DOHH2 (cell line): ENCODE results near the gene ZSCAN10.

Experiments used
- H3F3A ChIP-seq: fragments of 200-600 bp; sonication (generic), shearing (Covaris generic); 2 replicates; pipeline ENCODE4 v1.6.0; 2016; ENCODE audit warnings: antibody characterized with exemption, mild to moderate bottlenecking; ENCODE audit not compliant: control insufficient read depth, insufficient read depth
- H3K27ac ChIP-seq: fragments of 200-600 bp; sonication (generic); 2 replicates; pipeline ENCODE4 v1.5.1; 2014; ENCODE audit warnings: low read depth, mild to moderate bottlenecking, low read length, moderate library complexity
- H3K27me3 ChIP-seq: fragments of 200-600 bp; sonication (generic); 2 replicates; pipeline ENCODE4 v1.6.1; 2014; ENCODE audit warnings: mild to moderate bottlenecking, low read length, mixed read lengths; ENCODE audit not compliant: control insufficient read depth
- H3K36me3 ChIP-seq: fragments of 200-600 bp; sonication (generic); 2 replicates; pipeline ENCODE4 v1.6.1; 2014; ENCODE audit warnings: mild to moderate bottlenecking, low read length, moderate library complexity, mixed read lengths; ENCODE audit not compliant: control insufficient read depth
- H3K4me1 ChIP-seq: fragments of 200-600 bp; sonication (generic); 2 replicates; pipeline ENCODE4 v1.6.1; 2014; ENCODE audit warnings: mild to moderate bottlenecking, low read length, mixed read lengths; ENCODE audit not compliant: control insufficient read depth
- H3K4me2 ChIP-seq: fragments of 200-600 bp; sonication (generic); 2 replicates; pipeline ENCODE4 v1.6.0; 2014; ENCODE audit warnings: mild to moderate bottlenecking, low read length, moderate library complexity
- H3K4me3 ChIP-seq: fragments of 200-600 bp; sonication (generic); 2 replicates; pipeline ENCODE4 v1.5.1; 2014; ENCODE audit warnings: mild to moderate bottlenecking, low read length, mixed read lengths
- H3K79me2 ChIP-seq: fragments of 200-600 bp; sonication (generic); 2 replicates; pipeline ENCODE4 v1.6.1; 2014; ENCODE audit warnings: mild to moderate bottlenecking, low read length, mixed read lengths; ENCODE audit not compliant: control insufficient read depth
- H3K9me2 ChIP-seq: fragments of 200-600 bp; sonication (generic); replicated peaks from 2 replicates; pipeline ENCODE4 v1.6.1; 2014; ENCODE audit warnings: mild to moderate bottlenecking, low read length, mixed read lengths; ENCODE audit not compliant: control insufficient read depth
- H3K9me3 ChIP-seq: fragments of 200-600 bp; sonication (generic); 2 replicates; pipeline ENCODE4 v1.6.1; 2014; ENCODE audit warnings: antibody characterized with exemption, low read length, mixed read lengths; ENCODE audit not compliant: control insufficient read depth, insufficient read depth
- H4K20me1 ChIP-seq: fragments of 200-600 bp; sonication (generic); 2 replicates; pipeline ENCODE4 v1.6.0; 2014; ENCODE audit warnings: low read depth, mild to moderate bottlenecking, antibody characterized with exemption, low read length, moderate library complexity; ENCODE audit not compliant: control insufficient read depth, insufficient read depth
- EZH2phosphoT487 ChIP-seq: fragments of 200-600 bp; sonication (generic); IDR thresholded peaks from 2 replicates; pipeline ENCODE4 v1.6.1; 2017; ENCODE audit warnings: borderline replicate concordance, mild to moderate bottlenecking, antibody characterized with exemption, low read length, moderate library complexity, mixed read lengths
- TF ChIP-seq, protein P1 (sequence below): fragments of 200-600 bp; sonication (generic); IDR thresholded peaks from one replicate; pipeline ENCODE4 v1.5.1; 2014; ENCODE audit warnings: antibody characterized with exemption, mild to moderate bottlenecking, low read depth, low read length; ENCODE audit not compliant: poor library complexity, severe bottlenecking

ZSCAN10 gene

DNA sequence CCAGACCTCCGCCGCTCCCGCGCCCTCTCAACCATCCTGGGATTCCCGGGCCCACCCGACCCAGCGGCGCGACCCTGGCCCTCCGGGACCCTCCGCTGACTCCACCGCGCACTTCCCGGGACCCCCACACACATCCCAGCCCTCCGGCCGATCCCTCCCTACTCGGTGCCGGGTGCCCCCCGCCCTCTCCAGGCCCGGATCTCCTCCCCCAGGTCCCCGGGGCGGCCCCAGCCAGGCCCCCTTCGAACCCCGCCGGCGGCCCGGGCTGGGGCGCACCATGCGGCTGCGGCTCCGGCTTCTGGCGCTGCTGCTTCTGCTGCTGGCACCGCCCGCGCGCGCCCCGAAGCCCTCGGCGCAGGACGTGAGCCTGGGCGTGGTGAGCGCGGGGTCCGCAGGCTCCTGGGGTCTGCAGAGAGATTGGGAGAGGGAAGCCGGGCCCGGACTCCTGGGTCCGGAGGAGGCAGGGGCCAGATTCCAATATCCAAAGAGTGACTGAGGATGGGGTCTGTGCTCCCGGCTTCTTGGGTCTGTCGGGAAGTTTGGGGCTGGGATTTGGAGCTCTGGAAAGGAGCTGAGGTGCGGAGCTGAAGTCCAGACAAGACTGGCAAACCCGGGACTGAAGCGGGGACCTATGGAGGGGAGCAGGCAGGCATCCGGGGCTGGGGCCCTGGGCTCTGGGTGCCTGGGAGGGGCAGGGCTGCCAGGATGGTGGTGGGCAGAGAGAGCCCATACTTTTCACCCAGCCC, 52.3 kb downstream of the ZSCAN10 start:
- no peaks in the 10 kb centered on the region for H3K79me2 ChIP-seq
- no peaks in the 10 kb centered on the region for H4K20me1 ChIP-seq
- H3K4me2 ChIP-seq, result peak overlapping the region; percentile 100
- peaks cover 12% of the 10 kb centered on the region; the same call in 1 of the 2 replicates for H3F3A ChIP-seq
- no peaks in the 10 kb centered on the region for H3K9me3 ChIP-seq
- H3K27me3 ChIP-seq, result peaks cover 22% of the 10 kb centered on the region
- no peaks in the 10 kb centered on the region for H3K36me3 ChIP-seq
- peak; percentile 80; the same call in 1 of the 2 replicates for TF ChIP-seq EZH2phosphoT487
- TF ChIP-seq, protein P1, sequence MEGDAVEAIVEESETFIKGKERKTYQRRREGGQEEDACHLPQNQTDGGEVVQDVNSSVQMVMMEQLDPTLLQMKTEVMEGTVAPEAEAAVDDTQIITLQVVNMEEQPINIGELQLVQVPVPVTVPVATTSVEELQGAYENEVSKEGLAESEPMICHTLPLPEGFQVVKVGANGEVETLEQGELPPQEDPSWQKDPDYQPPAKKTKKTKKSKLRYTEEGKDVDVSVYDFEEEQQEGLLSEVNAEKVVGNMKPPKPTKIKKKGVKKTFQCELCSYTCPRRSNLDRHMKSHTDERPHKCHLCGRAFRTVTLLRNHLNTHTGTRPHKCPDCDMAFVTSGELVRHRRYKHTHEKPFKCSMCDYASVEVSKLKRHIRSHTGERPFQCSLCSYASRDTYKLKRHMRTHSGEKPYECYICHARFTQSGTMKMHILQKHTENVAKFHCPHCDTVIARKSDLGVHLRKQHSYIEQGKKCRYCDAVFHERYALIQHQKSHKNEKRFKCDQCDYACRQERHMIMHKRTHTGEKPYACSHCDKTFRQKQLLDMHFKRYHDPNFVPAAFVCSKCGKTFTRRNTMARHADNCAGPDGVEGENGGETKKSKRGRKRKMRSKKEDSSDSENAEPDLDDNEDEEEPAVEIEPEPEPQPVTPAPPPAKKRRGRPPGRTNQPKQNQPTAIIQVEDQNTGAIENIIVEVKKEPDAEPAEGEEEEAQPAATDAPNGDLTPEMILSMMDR, result no peak
- H3K4me3 ChIP-seq, result peak overlapping the region; percentile 90
- no peaks in the 10 kb centered on the region for H3K9me2 ChIP-seq
- H3K4me1 ChIP-seq, result peaks cover 41% of the 10 kb centered on the region
- no peak overlapping the region for H3K27ac ChIP-seq

DNA sequence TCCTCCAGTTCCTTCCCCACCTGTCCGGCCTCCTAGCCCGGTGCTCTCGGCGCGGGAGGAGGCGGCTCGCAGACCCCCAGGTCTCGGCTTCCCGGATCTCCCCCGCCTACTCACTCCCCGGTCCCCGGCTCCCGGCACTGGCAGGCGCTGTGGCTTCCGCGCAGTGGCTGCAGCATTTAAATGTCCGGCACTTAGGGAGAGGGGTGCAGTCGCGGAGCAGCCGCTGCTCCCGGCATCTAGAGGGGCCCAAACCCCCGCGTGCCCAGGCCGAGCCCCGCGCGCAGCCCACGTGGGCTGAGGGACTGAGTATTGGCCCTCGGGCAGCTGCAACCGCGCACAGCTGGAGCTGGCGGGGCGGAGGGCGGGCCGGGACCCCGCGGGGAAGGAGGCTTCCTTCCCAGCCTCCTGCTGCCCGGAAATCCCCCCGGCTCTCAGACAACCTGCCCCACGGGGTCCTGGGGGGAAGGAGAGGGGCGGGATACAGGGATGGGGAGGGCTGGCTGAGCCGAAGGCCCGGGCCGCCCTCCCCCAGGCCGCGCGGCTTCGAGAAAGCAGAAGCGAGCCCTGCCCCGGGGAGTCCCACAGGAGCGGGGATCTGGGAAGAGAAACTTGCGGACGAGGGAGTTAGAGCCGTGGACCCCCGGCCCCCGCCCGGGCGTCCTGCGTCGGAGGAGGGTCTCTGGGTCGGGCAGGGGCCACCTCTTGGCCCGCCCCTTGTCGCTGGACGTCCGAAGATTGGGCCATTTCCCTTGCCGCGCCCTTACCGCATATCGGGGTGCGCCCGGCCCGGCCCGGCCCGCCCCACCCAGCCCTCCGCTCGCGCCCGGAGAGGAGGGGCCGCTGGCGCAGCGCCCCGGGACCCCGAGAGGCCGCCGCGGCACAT, 53.1 kb downstream of the ZSCAN10 start, which contains the start of gene MMP25:
Gene MMP25 (plus strand): TSS at position 804 of the 883 bp plus-strand sequence. CDS start 357 bp downstream, outside the sequence.
- no peaks in the 10 kb centered on the region for H3K9me2 ChIP-seq
- H3K4me2 ChIP-seq, result peak within 1 kb of the TSS; percentile 100
- no peaks in the 10 kb centered on the region for H3K9me3 ChIP-seq
- peaks cover 22% of the 10 kb centered on the region for H3K27me3 ChIP-seq
- 0 out of 2 replicates have a peak within 1 kb of the TSS, but pooled peaks have one; percentile 28 for H3K27ac ChIP-seq
- peaks cover 34% of the 10 kb centered on the region for H3K4me1 ChIP-seq
- H4K20me1 ChIP-seq, result no peaks in the 10 kb centered on the region
- no peaks in the 10 kb centered on the region for H3K36me3 ChIP-seq
- no peaks in the 10 kb centered on the region for H3K79me2 ChIP-seq
- peak within 1 kb of the TSS; percentile 90 for H3K4me3 ChIP-seq
- TF ChIP-seq, protein P1, result no peak
- TF ChIP-seq EZH2phosphoT487, result no peak
- peaks cover 12% of the 10 kb centered on the region; the same call in 1 of the 2 replicates for H3F3A ChIP-seq

DNA sequence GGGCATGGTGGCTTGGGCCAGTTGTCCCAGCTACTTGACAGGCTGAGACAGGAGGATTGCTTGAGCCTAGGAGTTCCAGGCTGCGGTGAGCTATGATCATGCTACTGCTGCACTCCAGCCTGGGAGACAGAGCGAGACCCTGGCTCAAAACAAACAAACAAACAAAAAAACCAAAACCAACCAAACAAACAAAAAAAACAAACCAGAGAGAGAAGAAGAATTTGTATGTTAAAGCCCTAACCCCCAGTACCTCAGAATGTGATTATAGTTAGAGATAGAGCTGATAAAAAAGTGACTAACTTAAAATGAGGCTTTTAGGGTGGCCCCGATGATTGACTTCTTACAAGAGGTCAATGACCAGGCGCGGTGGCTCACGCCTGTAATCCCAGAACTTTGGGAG, 54.4 kb downstream of the ZSCAN10 start:
- H4K20me1 ChIP-seq, result no peaks in the 10 kb centered on the region
- no peaks in the 10 kb centered on the region for H3K9me2 ChIP-seq
- no peaks in the 10 kb centered on the region for H3K79me2 ChIP-seq
- H3K4me2 ChIP-seq, result peak overlapping the region; percentile 100
- peaks cover 12% of the 10 kb centered on the region; the same call in 1 of the 2 replicates for H3F3A ChIP-seq
- H3K36me3 ChIP-seq, result no peaks in the 10 kb centered on the region
- H3K4me3 ChIP-seq, result peak overlapping the region; percentile 90
- peaks cover 22% of the 10 kb centered on the region for H3K4me1 ChIP-seq
- peaks cover 22% of the 10 kb centered on the region for H3K27me3 ChIP-seq
- TF ChIP-seq, protein P1, result no peak
- no peak for TF ChIP-seq EZH2phosphoT487
- H3K27ac ChIP-seq, result no peak overlapping the region
- no peaks in the 10 kb centered on the region for H3K9me3 ChIP-seq
